H1 (cell line): Measurements from ENCODE around the gene ENSA. TPM values are rescaled to one million over a fixed set of nuclear protein-coding genes. Genes with fewer than 3 reads are reported as not detected.
A peak's percentile ranks its signal among the peaks of the same experiment; 100 is the strongest.
"Not testable (repeated sequence)": the region's sequence is repeated elsewhere in the genome, so short reads cannot be mapped to it uniquely, and the experiment has no call there.

Experiments used
- CTCF ChIA-PET: fragments of 300-600 bp; sonication (Branson Sonifier 250); formaldehyde crosslinking; loops from one replicate; lab custom pipeline; 2021; ENCODE audit not compliant: partially characterized antibody; lab: Charles Lee
- POLR2A ChIA-PET: fragments of 300-600 bp; sonication (Branson Sonifier 250); formaldehyde crosslinking; loops from one replicate; lab custom pipeline; 2021; ENCODE audit warnings: inconsistent platforms; ENCODE audit not compliant: partially characterized antibody; lab: Charles Lee
- DNase-seq, 2 experiments: peaks; one replicate each; pipeline versions ENCODE4 v3.0.0 to v3.0.0-alpha.2; 2010 to 2022; ENCODE audit warnings: low spot score in 2 of 2, low read depth in 1 of 2, mixed read lengths in 1 of 2
- FAIRE-seq: peaks from 2 replicates; lab custom pipeline; 2011; peaks lifted over from hg19 to GRCh38; lab: Jason Lieb, UNC
- H2AFZ ChIP-seq: 2 replicates; pipeline ENCODE4 v1.8.1; 2012; ENCODE audit warnings: low read length, inconsistent platforms
- H2AK5ac ChIP-seq: 2 replicates; pipeline ENCODE4 v1.6.1; 2013; ENCODE audit warnings: low read depth, low read length
- H2BK120ac ChIP-seq: replicated peaks from 2 replicates; pipeline ENCODE3; 2013; ENCODE audit warnings: low read depth, low read length, inconsistent platforms
- H2BK12ac ChIP-seq: 2 replicates; pipeline ENCODE4 v1.6.1; 2013; ENCODE audit warnings: low read depth, low read length
- H2BK15ac ChIP-seq: 2 replicates; pipeline ENCODE4 v1.6.1; 2013; ENCODE audit warnings: low read length
- H2BK20ac ChIP-seq: 2 replicates; pipeline ENCODE4 v1.6.1; 2013; ENCODE audit warnings: low read length
- H2BK5ac ChIP-seq: 2 replicates; pipeline ENCODE4 v1.6.1; 2013; ENCODE audit warnings: low read depth, low read length
- H3K14ac ChIP-seq: 2 replicates; pipeline ENCODE4 v1.6.1; 2013; ENCODE audit warnings: inconsistent platforms; ENCODE audit not compliant: insufficient read length
- H3K18ac ChIP-seq: 2 replicates; pipeline ENCODE4 v1.6.1; 2013; ENCODE audit warnings: low read length; ENCODE audit errors: extremely low read depth
- H3K23ac ChIP-seq: 2 replicates; pipeline ENCODE4 v1.6.1; 2013; ENCODE audit warnings: inconsistent platforms; ENCODE audit not compliant: insufficient read length
- H3K23me2 ChIP-seq: 2 replicates; pipeline ENCODE4 v1.6.1; 2013; ENCODE audit warnings: low read depth, low read length
- H3K27ac ChIP-seq: 2 replicates; pipeline ENCODE4 v1.6.1; 2011; ENCODE audit warnings: low read depth, low read length, inconsistent platforms
- H3K27me3 ChIP-seq, 4 experiments: replicated peaks in 1 of 4; 1 replicate in 1 of 4; 2 replicates in 3 of 4; pipeline versions ENCODE4 v1.6.1 to v1.8.1; 2011 to 2013; ENCODE audit warnings: low read length in 3 of 4, mild to moderate bottlenecking in 3 of 4, inconsistent platforms in 2 of 4, mixed read lengths in 2 of 4, moderate library complexity in 1 of 4; ENCODE audit not compliant: control insufficient read depth in 3 of 4, insufficient read depth in 3 of 4; ENCODE audit errors: extremely low read depth in 1 of 4
- H3K36me3 ChIP-seq, 4 experiments: 2 replicates each; pipeline versions ENCODE4 v1.6.1 to v1.8.1; 2011 to 2013; ENCODE audit warnings: mild to moderate bottlenecking in 4 of 4, low read length in 3 of 4, moderate library complexity in 2 of 4, control low read depth in 1 of 4, inconsistent platforms in 1 of 4; ENCODE audit not compliant: insufficient read depth in 4 of 4, control insufficient read depth in 2 of 4
- H3K4ac ChIP-seq: replicated peaks from 2 replicates; pipeline ENCODE3; 2013; ENCODE audit warnings: low read length, low read depth, mixed read lengths, inconsistent platforms; ENCODE audit not compliant: insufficient read length
- H3K4me1 ChIP-seq, 4 experiments: replicated peaks in 1 of 4; 1 replicate in 1 of 4; 2 replicates in 3 of 4; pipeline versions ENCODE4 v1.6.1 to v1.8.1; 2011 to 2013; ENCODE audit warnings: low read length in 3 of 4, inconsistent platforms in 2 of 4, mixed read lengths in 1 of 4; ENCODE audit not compliant: insufficient read depth in 4 of 4, control insufficient read depth in 3 of 4
- H3K4me2 ChIP-seq, 2 experiments: 2 replicates each; pipeline versions ENCODE4 v1.6.1 to v1.8.1; 2011 to 2013; ENCODE audit warnings: low read depth in 2 of 2, low read length in 2 of 2, control low read depth in 1 of 2, inconsistent platforms in 1 of 2, mild to moderate bottlenecking in 1 of 2; ENCODE audit not compliant: insufficient read depth in 1 of 2
- H3K4me3 ChIP-seq, 4 experiments: fragments of 200-600, 300-600 bp in 1 of 4; sonication (generic), shearing (Covaris generic), sonication (Bioruptor Twin) in 1 of 4; 2 replicates each; pipeline versions ENCODE4 v1.5.1 to v1.8.1; 2011 to 2016; ENCODE audit warnings: low read length in 4 of 4, low read depth in 3 of 4, control low read depth in 2 of 4, inconsistent platforms in 2 of 4, mild to moderate bottlenecking in 2 of 4, mixed read lengths in 1 of 4, moderate library complexity in 1 of 4; ENCODE audit not compliant: insufficient read depth in 2 of 4; ENCODE audit errors: extremely low read depth in 1 of 4
- H3K56ac ChIP-seq: replicated peaks from 2 replicates; pipeline ENCODE3; 2013; ENCODE audit warnings: low read depth, mild to moderate bottlenecking, mixed read lengths, low read length, inconsistent platforms; ENCODE audit not compliant: insufficient read length
- H3K79me1 ChIP-seq: 2 replicates; pipeline ENCODE4 v1.6.1; 2013; ENCODE audit warnings: low read depth, low read length, control low read depth
- H3K79me2 ChIP-seq, 2 experiments: 2 replicates each; pipeline versions ENCODE4 v1.6.1 to v1.8.1; 2012 to 2013; ENCODE audit warnings: low read length in 2 of 2, mild to moderate bottlenecking in 2 of 2, inconsistent platforms in 1 of 2; ENCODE audit not compliant: insufficient read depth in 2 of 2, control insufficient read depth in 1 of 2
- H3K9ac ChIP-seq, 4 experiments: replicated peaks in 1 of 4; 1 replicate in 1 of 4; 2 replicates in 3 of 4; pipeline versions ENCODE4 v1.6.1 to v1.8.1; 2011 to 2013; ENCODE audit warnings: low read depth in 3 of 4, low read length in 3 of 4, control low read depth in 2 of 4, mild to moderate bottlenecking in 2 of 4, moderate library complexity in 2 of 4, inconsistent platforms in 1 of 4; ENCODE audit errors: extremely low read depth in 1 of 4
- H3K9me3 ChIP-seq, 2 experiments: 2 replicates each; pipeline versions ENCODE4 v1.6.1 to v1.8.1; 2012 to 2013; ENCODE audit warnings: mild to moderate bottlenecking in 2 of 2, moderate library complexity in 2 of 2, control low read depth in 1 of 2, inconsistent platforms in 1 of 2, low read depth in 1 of 2, low read length in 1 of 2, mixed read lengths in 1 of 2; ENCODE audit not compliant: insufficient read depth in 2 of 2
- H4K20me1 ChIP-seq, 2 experiments: replicated peaks in 1 of 2; 2 replicates each; pipeline versions ENCODE3 to v1.8.1; 2011 to 2013; ENCODE audit warnings: inconsistent platforms in 2 of 2, low read length in 2 of 2, mild to moderate bottlenecking in 1 of 2; ENCODE audit not compliant: insufficient read depth in 2 of 2, control insufficient read depth in 1 of 2
- H4K5ac ChIP-seq: 2 replicates; pipeline ENCODE4 v1.6.1; 2013; ENCODE audit warnings: low read length, low read depth, mixed read lengths, inconsistent platforms; ENCODE audit not compliant: insufficient read length
- H4K8ac ChIP-seq: 2 replicates; pipeline ENCODE4 v1.8.0; 2013; ENCODE audit warnings: mild to moderate bottlenecking, moderate library complexity, low read length, inconsistent platforms; ENCODE audit not compliant: insufficient read depth; ENCODE audit errors: extremely low read depth
- H4K91ac ChIP-seq: replicated peaks from 2 replicates; pipeline ENCODE3; 2013; ENCODE audit warnings: low read length, mixed read lengths, inconsistent platforms; ENCODE audit not compliant: insufficient read length
- WGBS, 2 experiments: shearing (Covaris generic) in 1 of 2; methylation state at CpG; one replicate each; pipeline versions ENCODE4 v1.1.6 to v1.1.7; 2013 to 2015; ENCODE audit warnings: low lambda C conversion rate in 2 of 2, mixed read lengths in 2 of 2, inconsistent platforms in 1 of 2, low coverage in 1 of 2, missing lambda C conversion rate in 1 of 2; ENCODE audit not compliant: insufficient replicate concordance in 2 of 2, insufficient coverage in 1 of 2, insufficient read length in 1 of 2; ENCODE audit errors: extremely low coverage in 1 of 2, missing lambda C conversion rate in 1 of 2; 5-methylcytosine and 5-hydroxymethylcytosine counted together
- polyA plus RNA-seq, 7 experiments: library from polyadenylated mRNA; depleted of rRNA in 3 of 7; stranded (reverse) in 5 of 7; unstranded in 2 of 7; fragments of >200 nt in 5 of 7; fragments of 200-250 nt in 2 of 7; gene quantifications; 1 replicate in 5 of 7; 2 replicates in 1 of 7; 4 replicates in 1 of 7; pipeline versions ENCODE4 v1.2.1 to v1.2.3, GENCODE V29; 2011 to 2013; ENCODE audit warnings: missing spikeins in 2 of 7, mixed read lengths in 2 of 7
- total RNA-seq: library from RNA; stranded (reverse); fragmentation: NEBNext Ultra II Directional; extraction: Animal tissue kit (Norgen Biotek cat#: 25700); gene quantifications from 2 replicates; pipeline ENCODE4 v1.2.1, GENCODE V29; 2021

Gene ENSA
- total and polyA plus RNA-seq, 2 of the 8 experiments (the other 6 are each of a cell fraction or from before 2014, with no cell fraction given): 48.2 to 229 TPM

DNA sequence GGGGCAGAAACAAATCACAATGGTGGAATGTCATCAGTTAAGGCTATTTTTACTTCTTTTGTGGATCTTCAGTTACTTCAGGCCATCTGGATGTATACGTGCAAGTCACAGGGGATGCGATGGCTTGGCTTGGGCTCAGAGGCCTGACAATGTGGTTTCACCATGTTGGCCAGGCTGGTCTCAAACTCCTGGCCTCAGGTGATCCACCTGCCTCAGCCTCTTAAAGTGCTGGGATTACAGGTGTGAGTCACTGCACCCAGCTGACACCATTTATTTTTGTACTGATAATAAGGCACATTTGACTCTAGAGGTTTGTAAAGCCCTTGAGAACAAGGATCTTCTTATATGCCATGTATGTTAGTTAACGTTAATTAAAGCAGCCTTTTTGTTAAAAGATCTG lies 48.4 kb downstream of the ENSA start:
- H3K4me2 ChIP-seq: peak overlapping the region in 1 of 2 experiments; percentile 72; a peak in 1 of 4 replicates
- H4K20me1 ChIP-seq: peaks cover 18 to 22% of the 10 kb centered on the region in 2 experiments
- H4K91ac ChIP-seq, H2BK5ac ChIP-seq, H2BK120ac ChIP-seq, H3K4me3 ChIP-seq, H2BK12ac ChIP-seq, H3K9ac ChIP-seq, H3K79me1 ChIP-seq, H3K27ac ChIP-seq, H3K9me3 ChIP-seq, H4K8ac ChIP-seq, H2BK15ac ChIP-seq, DNase-seq, H3K23me2 ChIP-seq, H3K27me3 ChIP-seq, FAIRE-seq, H3K4ac ChIP-seq, H2AFZ ChIP-seq, H2AK5ac ChIP-seq, H3K23ac ChIP-seq, H3K18ac ChIP-seq, H3K14ac ChIP-seq, H4K5ac ChIP-seq, H3K56ac ChIP-seq, H2BK20ac ChIP-seq: not testable (repeated sequence)
- ChIA-PET POLR2A (interaction anchor here (0.8 to 43.7 kb wide), 5 partner anchors 9 to 142 kb away, joined by 3 to 1380 read pairs (median 34); partner anchors contain the start of genes ADAMTSL4 and ENSA), CTCF (interaction anchor here (1.9 to 3.5 kb wide), 2 partner anchors 21 to 40 kb away, joined by 6 to 29 read pairs; no protein-coding TSS in a partner anchor)
- peaks cover 26 to 32% of the 10 kb centered on the region in 2 experiments for H3K79me2 ChIP-seq
- peaks cover 11 to 28% (median 17%) of the 10 kb centered on the region in 4 experiments for H3K36me3 ChIP-seq
- 94% methylated on average over 3 of the region's 3 CpGs; no CpG with 5 or more reads in 1 of the 2 experiments for WGBS, 2 experiments
- peaks cover 0 to 13% (median 4%) of the 10 kb centered on the region in 4 experiments; a peak in 4 of 7 replicates for H3K4me1 ChIP-seq
